ENCODE data around the gene USP47.

DNA sequence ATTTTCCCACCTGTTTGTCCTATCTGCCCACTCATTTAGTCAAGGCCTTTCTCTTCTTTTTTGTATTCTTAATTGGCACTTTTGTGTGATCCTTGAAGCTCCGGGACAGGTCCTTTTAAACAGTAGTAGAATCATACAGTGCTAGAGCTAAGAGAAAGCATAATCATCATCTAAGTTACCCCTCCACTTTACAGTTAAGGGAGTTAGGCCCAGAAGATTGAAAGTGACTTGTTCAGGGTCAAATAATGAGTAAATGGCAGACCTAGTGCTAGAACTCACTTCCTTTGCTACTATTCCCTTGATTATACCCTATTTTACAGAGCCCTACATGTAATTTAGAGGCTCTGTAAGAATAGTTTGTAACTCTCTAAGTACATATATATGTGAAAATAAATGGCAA, 2.5 kb downstream of the USP47 start:
- TF ChIP-seq EZH2phosphoT487 (IDR thresholded peaks at IDR 0.05; ENCODE audit: insufficient read depth, low read depth) (no peak), EZH2 (IDR thresholded peaks at IDR 0.05; ENCODE audit: insufficient read depth, poor library complexity, severe bottlenecking) (no peak)

All from GM23248 (cell line).